Activated CD4-positive, alpha-beta memory T cell treated with anti-CD3 and anti-CD28 coated beads, Interleukin-2, amount 10 ng/mL, durations not matched to agents 7 days and 5 days (primary cell): ENCODE data around the gene KBTBD8. TPM values are rescaled to one million over a fixed set of nuclear protein-coding genes. Genes with fewer than 3 reads are reported as not detected.

Source experiments
- CTCF ChIA-PET: fragments of 350-600 bp; sonication (Branson Sonifier 250); formaldehyde crosslinking; loops from one replicate; lab custom pipeline; 2021; ENCODE audit warnings: antibody characterized with exemption, inconsistent platforms; lab: Charles Lee
- POLR2A ChIA-PET: fragments of 350-600 bp; sonication (Branson Sonifier 250); formaldehyde crosslinking; loops from one replicate; lab custom pipeline; 2021; ENCODE audit warnings: antibody characterized with exemption; lab: Charles Lee
- DNase-seq: peaks from one replicate; pipeline ENCODE4 v3.0.0-alpha.2; 2020
- H3K27ac Mint-ChIP-seq: one replicate; pipeline ENCODE4 v1.8.0; 2021; ENCODE audit warnings: mild to moderate bottlenecking, mixed read lengths
- H3K27me3 Mint-ChIP-seq: one replicate; pipeline ENCODE4 v1.8.0; 2021; ENCODE audit warnings: mixed read lengths
- H3K36me3 Mint-ChIP-seq: one replicate; pipeline ENCODE4 v1.8.0; 2021; ENCODE audit warnings: low read depth, mixed read lengths
- H3K4me1 Mint-ChIP-seq: one replicate; pipeline ENCODE4 v1.8.0; 2021; ENCODE audit warnings: mixed read lengths
- H3K4me3 Mint-ChIP-seq: one replicate; pipeline ENCODE4 v1.8.0; 2021; ENCODE audit warnings: mild to moderate bottlenecking, mixed read lengths
- H3K9me3 Mint-ChIP-seq: one replicate; pipeline ENCODE4 v1.8.0; 2021; ENCODE audit warnings: mixed read lengths
- total RNA-seq, 2 experiments: library from RNA; stranded (reverse); gene quantifications; one replicate each; pipeline ENCODE4 v1.2.3, GENCODE V29; 2021

Gene KBTBD8
- total RNA-seq, 2 experiments from 2014 or later: 14.8 to 16.0 TPM

DNA sequence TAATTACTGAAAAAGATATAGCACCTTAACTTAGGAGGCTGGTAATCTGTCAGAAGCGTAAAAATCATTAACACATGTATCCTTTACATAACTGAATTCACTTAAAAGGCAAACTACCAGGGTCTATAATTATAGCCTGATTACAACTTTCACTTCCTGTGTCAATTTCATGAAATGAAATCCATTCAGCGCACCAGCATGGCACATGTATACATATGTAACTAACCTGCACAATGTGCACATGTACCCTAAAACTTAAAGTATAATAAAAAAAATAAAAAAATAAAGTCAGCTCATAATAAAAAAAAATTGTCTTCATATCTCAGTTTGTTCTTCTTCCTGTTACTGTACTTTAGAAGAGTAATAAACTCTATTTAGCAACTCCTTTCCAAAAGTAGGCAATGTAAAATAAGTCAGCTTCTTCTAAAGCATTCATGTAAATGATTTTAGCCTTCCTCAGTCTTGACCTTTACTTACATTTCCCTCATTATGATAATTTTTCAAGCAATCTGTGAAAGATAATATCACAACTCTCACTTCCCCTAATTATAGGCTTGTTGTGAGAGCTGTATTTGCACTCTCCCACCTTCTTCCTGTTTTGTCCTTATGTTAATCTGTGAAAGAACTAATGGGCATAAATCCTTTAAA, 50.1 kb downstream of the KBTBD8 start:
- Mint-ChIP-seq H3K4me1 (no peaks in the 10 kb centered on the region), H3K27me3 (peaks cover 4% of the 10 kb centered on the region), H3K27ac (no peak overlapping the region), H3K9me3 (peaks cover 3% of the 10 kb centered on the region), H3K36me3 (no peaks in the 10 kb centered on the region), H3K4me3 (no peak overlapping the region)
- DNase-seq: no peak
- CTCF ChIA-PET: interaction anchor here (2.0 kb wide), 1 partner anchor 66 kb away, joined by 6 read pairs; no protein-coding TSS in a partner anchor
- POLR2A ChIA-PET: no interaction called here

GRCh38 chr3:67048715-67049074, 50.6 kb downstream of the KBTBD8 start:
- Mint-ChIP-seq H3K27me3 (peaks cover 4% of the 10 kb centered on the region), H3K27ac (no peak overlapping the region), H3K36me3 (no peaks in the 10 kb centered on the region), H3K4me1 (no peaks in the 10 kb centered on the region), H3K9me3 (peaks cover 3% of the 10 kb centered on the region), H3K4me3 (no peak overlapping the region)
- POLR2A ChIA-PET: no interaction called here
- CTCF ChIA-PET: interaction anchor here (2.0 kb wide), 1 partner anchor 65 kb away, joined by 6 read pairs; no protein-coding TSS in a partner anchor
- DNase-seq: no peak

DNA sequence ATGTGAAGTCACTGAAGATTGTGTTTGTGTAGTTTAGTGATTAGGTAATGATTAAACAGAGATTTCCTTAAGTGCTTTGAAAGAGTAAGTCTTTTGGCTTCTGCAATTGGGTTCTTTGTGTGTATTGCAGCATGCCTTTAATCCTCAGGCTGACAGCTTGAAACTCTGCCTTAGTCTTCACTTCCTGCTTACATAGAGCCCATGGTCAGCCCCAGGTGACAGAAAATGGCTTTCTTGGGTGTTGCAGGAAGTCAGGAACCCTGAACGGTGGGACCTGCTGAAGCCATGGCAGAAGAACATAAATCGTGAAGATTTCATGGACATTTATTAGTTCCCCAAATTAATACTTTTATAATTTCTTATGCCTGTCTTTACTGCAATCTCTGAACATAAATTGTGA, 61.3 kb downstream of the KBTBD8 start:
- Mint-ChIP-seq H3K27me3 (no peaks in the 10 kb centered on the region), H3K4me1 (no peaks in the 10 kb centered on the region), H3K4me3 (no peak overlapping the region), H3K36me3 (no peaks in the 10 kb centered on the region), H3K9me3 (peaks cover 2% of the 10 kb centered on the region), H3K27ac (no peak overlapping the region)
- CTCF ChIA-PET: no interaction called here
- POLR2A ChIA-PET: no interaction called here
- no peak for DNase-seq
